Neural cell (in vitro differentiated cells): ENCODE results near the gene SIGLEC9. TPM values are rescaled to one million over a fixed set of nuclear protein-coding genes. Genes with fewer than 3 reads are reported as not detected.

ENCODE experiments used
- H2AFZ ChIP-seq: fragments of 200-600, 300-800 bp; sonication (generic), shearing (Covaris generic); 2 replicates; pipeline ENCODE4 v1.6.0; 2014; ENCODE audit warnings: low read depth, mild to moderate bottlenecking, antibody characterized with exemption, low read length, moderate library complexity
- H3F3A ChIP-seq: fragments of 200-600 bp; shearing (Covaris generic); 2 replicates; pipeline ENCODE4 v1.6.1; 2016; ENCODE audit warnings: mild to moderate bottlenecking, moderate library complexity, mixed read lengths, antibody characterized with exemption, low read length; ENCODE audit not compliant: insufficient read depth, poor library complexity, severe bottlenecking
- H3K27ac ChIP-seq: fragments of 200-600, 300-800 bp; sonication (generic), shearing (Covaris generic); 2 replicates; pipeline ENCODE4 v1.5.1; 2014; ENCODE audit warnings: mild to moderate bottlenecking, low read length, moderate library complexity
- H3K27me3 ChIP-seq: fragments of 300-800, 200-600 bp; sonication (generic), shearing (Covaris generic); 2 replicates; pipeline ENCODE4 v1.6.0; 2014; ENCODE audit warnings: mild to moderate bottlenecking, low read depth, low read length, moderate library complexity; ENCODE audit not compliant: insufficient read depth
- H3K36me3 ChIP-seq: fragments of 300-800, 200-600 bp; sonication (generic), shearing (Covaris generic); 2 replicates; pipeline ENCODE4 v1.5.1; 2014; ENCODE audit warnings: mild to moderate bottlenecking, antibody characterized with exemption, low read length, moderate library complexity; ENCODE audit not compliant: insufficient read depth
- H3K4me2 ChIP-seq: fragments of 300-800, 200-600 bp; sonication (generic), shearing (Covaris generic); 2 replicates; pipeline ENCODE4 v1.6.0; 2014; ENCODE audit warnings: mild to moderate bottlenecking, low read length
- H3K4me3 ChIP-seq: fragments of 300-800, 200-600 bp; sonication (generic), shearing (Covaris generic); 2 replicates; pipeline ENCODE4 v1.5.1; 2014; ENCODE audit warnings: mild to moderate bottlenecking, low read length, moderate library complexity
- H3K79me2 ChIP-seq: fragments of 200-600 bp; shearing (Covaris generic); replicated peaks from 2 replicates; pipeline ENCODE4 v1.6.0; 2014; ENCODE audit warnings: mild to moderate bottlenecking, low read length, moderate library complexity; ENCODE audit not compliant: insufficient read depth
- H3K9ac ChIP-seq: fragments of 300-800, 200-600 bp; sonication (generic), shearing (Covaris generic); 2 replicates; pipeline ENCODE4 v1.6.1; 2016; ENCODE audit warnings: mild to moderate bottlenecking, low read length, mixed read lengths
- H3K9me2 ChIP-seq: fragments of 200-600 bp; shearing (Covaris generic); 2 replicates; pipeline ENCODE4 v1.6.1; 2016; ENCODE audit warnings: mild to moderate bottlenecking, low read length, mixed read lengths; ENCODE audit not compliant: insufficient read depth
- H3K9me3 ChIP-seq: fragments of 200-600, 300-800 bp; sonication (generic), shearing (Covaris generic); 2 replicates; pipeline ENCODE4 v1.6.1; 2016; ENCODE audit warnings: mild to moderate bottlenecking, mixed run types, low read length, moderate library complexity, mixed read lengths
- H4K20me1 ChIP-seq: fragments of 200-600 bp; shearing (Covaris generic); 2 replicates; pipeline ENCODE4 v1.6.1; 2016; ENCODE audit warnings: mild to moderate bottlenecking, mixed run types; ENCODE audit not compliant: insufficient read depth
- CTCF ChIP-seq: fragments of 450-650 bp; IDR thresholded peaks from 2 replicates; pipeline ENCODE4 v1.5.1; 2014; ENCODE audit warnings: antibody characterized with exemption, mild to moderate bottlenecking, moderate library complexity; ENCODE audit not compliant: poor library complexity, severe bottlenecking
- EP300 ChIP-seq: fragments of 450-650 bp; conservative IDR thresholded peaks from 2 replicates; pipeline ENCODE4 v1.6.1; 2014; ENCODE audit warnings: antibody characterized with exemption, mild to moderate bottlenecking, moderate library complexity; ENCODE audit not compliant: poor library complexity, severe bottlenecking
- EZH2 ChIP-seq: fragments of 200-600, 300-800 bp; shearing (Covaris generic), sonication (generic); IDR thresholded peaks from 2 replicates; pipeline ENCODE4 v1.6.1; 2014; ENCODE audit warnings: antibody characterized with exemption, low read length, borderline replicate concordance, mild to moderate bottlenecking; ENCODE audit not compliant: insufficient read depth, poor library complexity, severe bottlenecking
- MXI1 ChIP-seq: fragments of 450-650 bp; conservative IDR thresholded peaks from 2 replicates; pipeline ENCODE4 v1.6.1; 2014; ENCODE audit warnings: antibody characterized with exemption, mild to moderate bottlenecking; ENCODE audit not compliant: poor library complexity, severe bottlenecking
- POLR2AphosphoS5 ChIP-seq: IDR thresholded peaks from 2 replicates; pipeline ENCODE4 v1.6.1; 2012
- RAD21 ChIP-seq: fragments of 450-650 bp; conservative IDR thresholded peaks from 2 replicates; pipeline ENCODE4 v1.6.1; 2014; ENCODE audit warnings: antibody characterized with exemption, mild to moderate bottlenecking, moderate library complexity
- REST ChIP-seq: IDR thresholded peaks from 2 replicates; pipeline ENCODE4 v1.6.1; 2012; ENCODE audit warnings: borderline replicate concordance
- SMC3 ChIP-seq: fragments of 450-650 bp; conservative IDR thresholded peaks from 2 replicates; pipeline ENCODE4 v1.6.1; 2014; ENCODE audit warnings: antibody characterized with exemption, mild to moderate bottlenecking, moderate library complexity; ENCODE audit not compliant: poor library complexity
- TAF1 ChIP-seq: IDR thresholded peaks from 2 replicates; pipeline ENCODE4 v1.6.1; 2012; ENCODE audit warnings: low read depth
- polyA plus RNA-seq: library from polyadenylated mRNA; depleted of rRNA; stranded (reverse); fragments of >200 nt; gene quantifications from 2 replicates; pipeline ENCODE4 v1.2.3, GENCODE V29; 2014

The SIGLEC9 gene
- polyA plus RNA-seq, 1 donor from 2014 or later = not detected

DNA sequence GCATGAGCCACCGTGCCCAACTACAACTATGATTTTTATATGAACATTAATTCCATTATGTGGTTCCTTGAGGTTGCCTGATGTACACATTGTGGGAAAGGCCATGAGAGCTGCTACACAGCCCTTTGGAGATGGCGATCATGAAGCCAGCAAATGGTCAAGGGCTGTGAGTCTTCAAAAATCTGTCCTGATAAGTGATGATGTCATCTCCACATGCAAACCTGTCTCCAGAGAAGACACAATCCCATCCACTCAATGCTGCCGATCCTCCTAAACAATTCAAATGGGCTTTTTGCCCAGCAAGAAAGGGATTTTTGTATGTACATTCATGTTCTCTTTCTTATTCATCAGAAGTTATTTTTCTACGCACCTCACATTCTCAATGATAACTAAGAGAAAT is 35.0 kb downstream of the SIGLEC9 start:
- H3K4me2 ChIP-seq = no peak overlapping the region
- H3K9me2 ChIP-seq = no peaks in the 10 kb centered on the region
- H4K20me1 ChIP-seq = no peaks in the 10 kb centered on the region
- H3K27ac ChIP-seq = no peak overlapping the region
- no peak overlapping the region for H3K9ac ChIP-seq
- no peak overlapping the region for H2AFZ ChIP-seq
- H3K9me3 ChIP-seq = no peaks in the 10 kb centered on the region
- no peaks in the 10 kb centered on the region for H3F3A ChIP-seq
- H3K4me3 ChIP-seq = no peak overlapping the region
- no peaks in the 10 kb centered on the region for H3K36me3 ChIP-seq
- no peaks in the 10 kb centered on the region for H3K27me3 ChIP-seq
- H3K79me2 ChIP-seq = no peaks in the 10 kb centered on the region
- TF ChIP-seq CTCF (no peak), RAD21 (no peak), POLR2AphosphoS5 (no peak), TAF1 (no peak), EZH2 (no peak), REST (no peak), MXI1 (no peak), EP300 (no peak), SMC3 (no peak)

DNA sequence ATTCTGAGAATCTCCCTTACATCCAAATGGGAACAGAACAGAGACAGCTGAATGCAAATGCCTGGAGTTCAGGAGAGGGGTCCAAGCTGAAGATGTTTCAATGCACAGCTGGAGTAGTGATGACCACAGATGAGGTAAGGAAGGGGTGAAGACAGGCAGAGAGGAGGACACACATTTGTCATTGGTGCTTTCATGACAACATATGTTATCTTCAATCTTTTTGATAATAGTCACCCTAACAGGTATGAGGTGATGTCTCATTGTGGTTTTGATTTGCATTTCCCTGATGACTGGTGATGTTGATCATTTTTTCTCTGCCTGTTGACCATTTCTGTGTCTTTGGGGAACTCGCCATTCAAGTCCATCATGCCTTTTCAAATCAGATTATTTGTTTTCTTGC is 36.6 kb downstream of the SIGLEC9 start:
- H3K36me3 ChIP-seq = no peaks in the 10 kb centered on the region
- no peaks in the 10 kb centered on the region for H4K20me1 ChIP-seq
- H3K27me3 ChIP-seq = no peaks in the 10 kb centered on the region
- H3F3A ChIP-seq = no peaks in the 10 kb centered on the region
- TF ChIP-seq SMC3 = no peak
- no peak for TF ChIP-seq MXI1
- no peak for TF ChIP-seq POLR2AphosphoS5
- no peak for TF ChIP-seq CTCF
- TF ChIP-seq TAF1 = no peak
- no peak for TF ChIP-seq RAD21
- TF ChIP-seq EP300 = no peak
- no peak for TF ChIP-seq EZH2
- no peak for TF ChIP-seq REST
- H3K9me2 ChIP-seq = no peaks in the 10 kb centered on the region
- H3K27ac ChIP-seq = no peak overlapping the region
- no peak overlapping the region for H3K4me3 ChIP-seq
- H2AFZ ChIP-seq = no peak overlapping the region
- H3K9ac ChIP-seq = no peak overlapping the region
- no peak overlapping the region for H3K4me2 ChIP-seq
- no peaks in the 10 kb centered on the region for H3K79me2 ChIP-seq
- no peaks in the 10 kb centered on the region for H3K9me3 ChIP-seq
